NCI-H2107 treated with DMSO at 0.1 percent for 48 hours (cell line): Measurements from ENCODE around the gene FCER1G.
"Not testable (repeated sequence)": the region's sequence is repeated elsewhere in the genome, so short reads cannot be mapped to it uniquely, and the experiment has no call there.

Experiments used
- DNase-seq: peaks from one replicate; lab custom pipeline; 2025; ENCODE audit not compliant: unreplicated experiment; lab: John Stamatoyannopoulos, UW

The FCER1G gene

GRCh38 chr1:161228032-161228431, 12.9 kb downstream of the FCER1G start:
- no peak for DNase-seq

- DNase-seq = no peak
Measured at GRCh38 chr1:161229896-161230295, 14.8 kb downstream of the FCER1G start.

DNA sequence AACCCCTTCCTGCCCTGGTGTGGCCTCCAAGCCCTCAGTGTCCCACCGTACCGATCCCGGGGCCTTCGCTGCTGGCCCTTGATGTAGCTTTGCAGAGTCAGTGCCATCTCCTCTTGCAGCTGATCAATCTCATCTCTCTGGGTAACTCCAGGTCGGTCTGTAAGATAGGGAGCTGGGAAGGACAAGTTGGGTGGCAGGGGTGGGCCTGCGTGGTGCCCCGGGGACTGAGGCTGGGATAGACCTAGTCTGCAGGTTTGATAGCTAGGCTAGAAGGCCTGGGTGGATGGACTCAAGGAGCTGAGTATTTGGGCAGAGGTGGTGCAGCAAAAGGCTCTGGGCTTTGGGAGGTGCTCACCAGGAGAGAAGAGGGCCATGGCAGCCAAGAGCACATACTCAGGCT, 15.7 kb downstream of the FCER1G start:
- no peak for DNase-seq

DNA sequence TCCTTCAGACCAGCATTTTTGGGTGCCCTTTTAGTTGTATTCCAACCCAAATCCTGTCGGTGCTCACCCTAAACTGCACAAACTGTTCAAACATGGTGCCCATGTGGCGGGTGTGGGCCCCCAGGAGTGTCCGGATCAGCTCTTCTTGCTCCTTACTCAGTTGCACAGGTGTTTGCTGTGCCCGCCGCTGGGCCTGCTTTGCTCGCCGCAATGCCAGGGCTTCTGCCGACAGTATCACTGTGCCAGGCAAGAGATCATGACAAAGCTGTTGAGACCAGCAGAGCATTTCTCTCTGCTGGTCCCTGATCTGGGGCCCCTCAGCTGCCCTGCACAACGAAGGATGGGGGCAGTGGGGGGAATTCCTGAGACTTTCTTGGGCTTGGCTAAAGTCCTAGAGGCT, 18.0 kb downstream of the FCER1G start:
- no peak for DNase-seq

- DNase-seq = no peak
Measured at GRCh38 chr1:161235957-161236775, 21.1 kb downstream of the FCER1G start.

GRCh38 chr1:161238039-161238473, 23.0 kb downstream of the FCER1G start, which contains the start of gene NR1I3:
Gene NR1I3 (minus strand): TSS chr1:161238203. CDS start chr1:161236565, 1,638 bp downstream.
- DNase-seq = no peak

GRCh38 chr1:161241682-161242081, 26.6 kb downstream of the FCER1G start:
- DNase-seq = no peak

DNA sequence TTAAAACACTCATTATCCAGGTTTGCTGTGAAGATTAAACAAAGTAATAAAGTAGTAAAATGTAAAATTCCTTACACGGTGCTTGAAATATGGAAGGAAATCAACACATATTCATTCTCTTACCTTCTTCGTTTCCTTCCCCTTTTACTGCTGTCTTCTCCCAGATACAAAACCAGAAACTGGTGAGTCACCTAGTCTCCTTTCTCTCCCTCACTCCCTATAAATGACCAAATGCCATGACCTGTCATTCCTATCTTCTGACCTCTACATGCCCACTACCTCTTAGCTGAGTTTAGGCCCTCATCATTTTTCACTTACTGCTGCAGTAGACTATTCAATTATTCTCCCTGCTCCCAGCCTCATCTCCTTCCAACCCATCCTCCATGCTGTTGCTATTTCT, 27.2 kb downstream of the FCER1G start:
- no peak for DNase-seq

DNA sequence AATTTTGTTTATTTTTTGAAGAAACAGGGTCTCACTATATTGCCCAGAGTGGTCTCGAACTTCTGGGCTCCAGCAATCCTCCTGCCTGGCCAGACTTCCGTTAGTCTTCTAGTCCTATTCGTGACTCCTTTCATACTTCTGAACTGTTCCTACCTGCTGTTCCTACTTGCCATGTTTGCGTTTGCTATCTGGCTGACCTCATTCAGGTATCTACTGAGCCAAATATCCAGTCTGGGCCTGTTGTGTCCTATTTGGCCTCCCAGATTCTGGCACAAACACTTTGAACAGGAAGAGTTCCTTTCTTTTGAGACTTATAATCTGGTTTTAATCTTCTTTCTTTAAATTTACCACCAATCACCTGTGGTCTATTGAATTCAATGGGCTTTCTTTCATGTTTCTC, 29.8 kb downstream of the FCER1G start:
- DNase-seq = no peak

DNA sequence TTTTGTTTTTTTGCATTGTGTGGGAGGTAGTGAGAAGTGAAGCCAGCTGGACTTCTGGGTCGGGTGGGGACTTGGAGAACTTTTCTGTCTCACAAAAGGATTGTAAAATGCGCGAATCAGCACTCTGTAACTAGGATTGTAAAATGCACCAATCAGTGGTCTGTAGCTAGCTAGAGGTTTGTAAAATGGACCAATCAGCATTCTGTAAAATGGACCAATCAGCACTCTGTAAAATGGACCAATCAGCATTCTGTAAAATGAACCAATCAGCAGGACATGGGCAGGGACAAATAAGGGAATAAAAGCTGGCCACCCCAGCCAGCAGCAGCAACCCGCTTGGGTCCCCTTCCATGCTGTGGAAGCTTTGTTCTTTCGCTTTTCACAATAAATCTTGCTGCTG, 35.0 kb downstream of the FCER1G start:
- DNase-seq = not testable (repeated sequence)

- DNase-seq = no peak
Measured at GRCh38 chr1:161250829-161251228, 35.7 kb downstream of the FCER1G start.

DNA sequence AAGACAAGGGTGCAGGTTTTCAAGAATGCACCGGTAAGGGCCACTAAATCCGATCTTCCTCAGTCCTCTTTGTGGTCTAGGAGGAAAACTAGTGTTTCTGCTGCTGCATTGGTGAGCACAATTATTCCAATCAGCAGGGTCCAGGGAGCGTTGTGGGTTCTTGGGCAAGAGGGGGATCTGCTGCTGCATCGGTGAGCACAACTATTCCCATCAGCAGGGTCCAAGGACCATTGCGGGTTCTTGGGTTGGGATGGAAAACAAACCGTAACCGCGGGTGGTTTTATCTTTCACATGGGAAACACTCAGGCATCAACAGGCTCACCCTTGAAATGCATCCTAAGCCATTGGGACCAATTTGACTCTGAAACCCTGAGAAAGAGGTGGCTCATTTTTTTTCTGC, 36.5 kb downstream of the FCER1G start:
- DNase-seq = no peak

DNA sequence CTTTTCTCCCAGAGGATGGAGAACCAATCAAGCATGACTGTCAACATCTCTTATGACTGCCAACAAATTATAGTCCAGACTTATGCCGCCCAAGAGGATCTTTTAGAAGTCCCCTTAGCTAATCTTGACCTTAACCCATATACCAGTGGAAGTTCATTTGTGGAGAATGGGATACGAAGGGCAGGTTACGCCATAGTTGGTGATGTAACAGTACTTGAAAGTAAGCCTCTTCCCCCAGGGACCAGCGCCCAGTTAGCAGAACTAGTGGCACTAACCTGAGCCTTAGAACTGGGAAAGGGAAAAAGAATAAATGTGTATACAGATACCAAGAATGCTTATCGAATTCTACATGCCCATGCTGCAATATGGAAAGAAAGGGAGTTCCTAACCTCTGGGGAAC, 40.2 kb downstream of the FCER1G start:
- DNase-seq = not testable (repeated sequence)

DNA sequence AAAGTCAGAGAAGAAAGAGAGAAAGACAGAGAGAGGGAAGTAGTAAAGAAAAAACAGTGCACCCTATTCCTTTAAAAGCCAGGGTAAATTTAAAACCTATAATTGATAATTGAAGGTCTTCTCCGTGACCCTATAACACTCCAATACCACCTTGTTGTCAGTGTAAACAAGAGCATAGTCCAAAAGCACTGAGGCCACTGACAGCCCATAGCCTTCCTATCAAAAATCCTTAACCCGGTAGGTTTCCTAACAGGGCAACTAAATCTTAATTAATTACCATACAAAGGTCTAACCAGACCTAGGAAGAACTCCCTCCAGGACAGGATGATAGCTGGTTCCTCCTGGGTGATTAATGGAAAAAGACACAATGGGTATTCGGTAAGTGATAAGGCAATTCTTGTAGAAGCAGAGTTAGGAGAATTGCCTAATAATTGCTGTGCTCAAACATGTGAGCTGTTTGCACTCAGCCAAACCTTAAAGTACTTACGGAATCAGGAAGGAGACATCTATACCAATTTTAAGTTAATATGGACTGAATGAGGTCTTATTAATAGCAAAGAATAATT, 40.9 kb downstream of the FCER1G start:
- DNase-seq = not testable (repeated sequence)

- DNase-seq = not testable (repeated sequence)
Measured at GRCh38 chr1:161257109-161257508, 42.0 kb downstream of the FCER1G start.

- peak; percentile 45 for DNase-seq
Measured at GRCh38 chr1:161258439-161259344, 43.6 kb downstream of the FCER1G start, which contains the start of gene PCP4L1. Gene PCP4L1 (plus strand): TSS chr1:161258745. CDS start chr1:161258975, 230 bp downstream.

DNA sequence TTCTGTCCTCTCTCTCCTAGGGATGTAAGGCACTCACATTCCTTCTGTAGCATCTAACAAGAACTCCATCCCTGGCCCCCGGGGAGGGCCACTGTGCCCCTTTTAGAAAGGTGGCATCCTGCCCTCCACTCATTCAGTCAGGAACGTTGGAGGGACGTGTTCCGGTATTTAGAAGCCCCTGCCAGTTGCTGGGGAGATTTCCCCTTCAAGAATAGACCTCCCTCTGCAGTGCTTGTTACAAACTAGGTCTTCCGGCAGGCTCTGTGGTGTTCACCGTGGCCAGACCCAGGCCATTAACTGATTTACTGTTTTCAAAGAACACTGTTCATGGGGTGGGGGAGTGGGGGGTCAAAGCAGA, 44.2 kb downstream of the FCER1G start:
- DNase-seq = no peak

DNA sequence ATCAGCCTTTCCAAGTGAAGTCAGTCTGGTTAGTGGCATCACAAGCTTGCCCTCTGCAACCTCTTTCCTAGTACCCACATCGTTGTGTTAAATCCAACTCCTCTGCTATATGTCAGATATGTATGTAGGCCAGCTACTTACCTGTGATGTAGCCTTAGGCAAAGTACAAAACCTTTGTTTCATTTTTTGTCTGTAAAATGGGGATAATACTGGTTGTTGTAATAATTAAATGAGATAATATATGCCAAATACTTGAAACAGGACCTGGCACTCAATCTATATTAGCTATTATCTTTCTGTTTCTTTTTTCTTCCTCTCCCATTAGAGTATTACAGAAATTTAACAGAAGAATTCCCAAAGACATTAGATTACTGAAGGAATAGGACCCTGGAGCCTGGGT, 44.7 kb downstream of the FCER1G start:
- no peak for DNase-seq

- peak; percentile 49 for DNase-seq
Measured at GRCh38 chr1:161260376-161261260, 45.5 kb downstream of the FCER1G start.
